ENCODE data around the gene MRRF. TPM values are rescaled to one million over a fixed set of nuclear protein-coding genes. Genes with fewer than 3 reads are reported as not detected.

MRRF gene
- total RNA-seq, 1 experiment from 2014 or later, result 67.3 TPM

GRCh38 chr9:122339579-122339978, 74.9 kb downstream of the MRRF start:
- no peak for DNase-seq

DNA sequence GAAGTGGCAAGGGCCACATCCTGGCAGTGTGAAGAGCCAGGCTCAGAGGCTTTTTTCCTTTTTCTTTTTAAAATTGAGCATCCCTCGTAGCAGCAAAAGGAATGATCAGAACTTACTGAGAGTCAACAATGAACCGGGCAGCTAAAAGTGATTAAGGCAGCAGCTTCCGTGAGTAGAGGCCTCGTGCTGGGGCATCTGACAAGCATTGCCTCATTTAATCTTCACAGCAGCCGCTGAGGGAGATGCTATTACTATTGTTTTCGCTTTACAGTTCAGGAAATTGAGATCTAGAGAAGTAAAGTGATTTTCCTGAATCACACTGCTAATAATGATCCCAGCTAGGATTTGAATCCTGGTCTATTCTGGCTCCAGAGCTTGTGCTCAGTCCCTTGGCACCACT, 75.5 kb downstream of the MRRF start:
- H3K9me2 ChIP-seq (replicated peaks; ENCODE audit: insufficient read depth, low read length), result no peaks in the 10 kb centered on the region

More at GRCh38 chr9:122339579-122339978, 74.9 kb downstream of the MRRF start:
- Histone ChIP-seq H2AFZ (ENCODE audit: low read length) (no peak overlapping the region), H3K4me1 (ENCODE audit: low read length) (peaks cover 11% of the 10 kb centered on the region), H4K20me1 (ENCODE audit: insufficient read depth, low read depth, low read length) (no peaks in the 10 kb centered on the region), H3K9me3 (ENCODE audit: low read length) (no peaks in the 10 kb centered on the region), H3K9ac (ENCODE audit: low read length) (no peak overlapping the region), H3K27ac (ENCODE audit: low read length) (no peak overlapping the region), H3K4me3 (ENCODE audit: low read length) (no peak overlapping the region), H3K27me3 (ENCODE audit: low read length) (peaks cover 2% of the 10 kb centered on the region; the same call in 1 of the 2 replicates), H3K9me2 (replicated peaks; ENCODE audit: insufficient read depth, low read length) (no peaks in the 10 kb centered on the region), H3K4me2 (ENCODE audit: low read depth, low read length, poor library complexity, severe bottlenecking) (no peak overlapping the region), H3K36me3 (ENCODE audit: insufficient read depth, low read length) (no peaks in the 10 kb centered on the region), H3K79me2 (ENCODE audit: low read length) (no peaks in the 10 kb centered on the region)

DNA sequence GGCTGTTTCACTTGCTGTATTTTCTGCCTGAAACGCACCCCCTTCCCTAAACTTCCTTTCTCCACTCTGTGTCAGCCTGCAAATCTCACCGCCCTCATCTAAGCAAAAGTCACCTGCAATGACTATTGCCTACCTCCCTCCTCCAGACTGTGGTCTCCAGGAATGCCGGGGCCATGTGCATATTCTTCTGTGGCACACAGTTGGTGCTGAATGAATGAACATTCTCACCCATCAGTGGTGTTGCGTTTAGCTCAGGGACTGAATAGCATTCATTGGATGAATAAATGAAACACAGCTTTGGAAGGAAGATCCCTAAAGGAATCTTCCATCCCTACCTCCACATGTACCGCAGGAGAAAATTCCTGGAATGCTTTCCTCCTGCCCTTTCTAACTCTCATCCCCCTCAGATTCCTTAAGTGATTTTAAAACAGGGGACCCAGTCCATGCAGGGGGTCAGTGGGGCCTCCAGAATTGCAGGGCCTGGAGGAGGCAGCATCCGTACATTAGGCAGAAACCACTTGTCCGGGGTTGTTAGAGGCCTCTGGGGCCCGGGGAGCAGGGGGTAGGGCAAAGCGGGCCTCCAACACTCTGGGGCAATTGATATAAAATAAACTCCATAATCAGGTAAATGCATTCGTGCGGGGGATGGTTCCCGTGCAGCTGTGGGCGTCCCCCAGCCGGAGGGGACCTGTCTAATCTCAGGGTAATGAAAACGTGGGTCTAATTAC, 77.8 kb downstream of the MRRF start:
- no peaks in the 10 kb centered on the region for H3K9me3 ChIP-seq (ENCODE audit: low read length)
- no peaks in the 10 kb centered on the region for H3K9me2 ChIP-seq (replicated peaks; ENCODE audit: insufficient read depth, low read length)
- no peaks in the 10 kb centered on the region for H3K36me3 ChIP-seq (ENCODE audit: insufficient read depth, low read length)
- H3K4me2 ChIP-seq (ENCODE audit: low read depth, low read length, poor library complexity, severe bottlenecking), result no peak overlapping the region
- H3K79me2 ChIP-seq (ENCODE audit: low read length), result no peaks in the 10 kb centered on the region
- no peak overlapping the region for H3K27ac ChIP-seq (ENCODE audit: low read length)
- no peak overlapping the region for H3K9ac ChIP-seq (ENCODE audit: low read length)
- H2AFZ ChIP-seq (ENCODE audit: low read length), result no peak overlapping the region
- no peak for DNase-seq
- H3K4me1 ChIP-seq (ENCODE audit: low read length), result peaks cover 11% of the 10 kb centered on the region
- peaks cover 2% of the 10 kb centered on the region; the same call in 1 of the 2 replicates for H3K27me3 ChIP-seq (ENCODE audit: low read length)
- H4K20me1 ChIP-seq (ENCODE audit: insufficient read depth, low read depth, low read length), result no peaks in the 10 kb centered on the region
- H3K4me3 ChIP-seq (ENCODE audit: low read length), result no peak overlapping the region

More for the DNA sequence above, 75.5 kb downstream of the MRRF start:
- no peak overlapping the region for H3K9ac ChIP-seq (ENCODE audit: low read length)
- H3K27me3 ChIP-seq (ENCODE audit: low read length), result peaks cover 2% of the 10 kb centered on the region; the same call in 1 of the 2 replicates
- H3K9me3 ChIP-seq (ENCODE audit: low read length), result no peaks in the 10 kb centered on the region
- H3K36me3 ChIP-seq (ENCODE audit: insufficient read depth, low read length), result no peaks in the 10 kb centered on the region
- H3K4me1 ChIP-seq (ENCODE audit: low read length), result peaks cover 11% of the 10 kb centered on the region
- H3K4me3 ChIP-seq (ENCODE audit: low read length), result no peak overlapping the region
- H2AFZ ChIP-seq (ENCODE audit: low read length), result no peak overlapping the region
- no peak overlapping the region for H3K27ac ChIP-seq (ENCODE audit: low read length)
- H4K20me1 ChIP-seq (ENCODE audit: insufficient read depth, low read depth, low read length), result no peaks in the 10 kb centered on the region
- no peaks in the 10 kb centered on the region for H3K79me2 ChIP-seq (ENCODE audit: low read length)
- no peak for DNase-seq
- no peak overlapping the region for H3K4me2 ChIP-seq (ENCODE audit: low read depth, low read length, poor library complexity, severe bottlenecking)

DNA sequence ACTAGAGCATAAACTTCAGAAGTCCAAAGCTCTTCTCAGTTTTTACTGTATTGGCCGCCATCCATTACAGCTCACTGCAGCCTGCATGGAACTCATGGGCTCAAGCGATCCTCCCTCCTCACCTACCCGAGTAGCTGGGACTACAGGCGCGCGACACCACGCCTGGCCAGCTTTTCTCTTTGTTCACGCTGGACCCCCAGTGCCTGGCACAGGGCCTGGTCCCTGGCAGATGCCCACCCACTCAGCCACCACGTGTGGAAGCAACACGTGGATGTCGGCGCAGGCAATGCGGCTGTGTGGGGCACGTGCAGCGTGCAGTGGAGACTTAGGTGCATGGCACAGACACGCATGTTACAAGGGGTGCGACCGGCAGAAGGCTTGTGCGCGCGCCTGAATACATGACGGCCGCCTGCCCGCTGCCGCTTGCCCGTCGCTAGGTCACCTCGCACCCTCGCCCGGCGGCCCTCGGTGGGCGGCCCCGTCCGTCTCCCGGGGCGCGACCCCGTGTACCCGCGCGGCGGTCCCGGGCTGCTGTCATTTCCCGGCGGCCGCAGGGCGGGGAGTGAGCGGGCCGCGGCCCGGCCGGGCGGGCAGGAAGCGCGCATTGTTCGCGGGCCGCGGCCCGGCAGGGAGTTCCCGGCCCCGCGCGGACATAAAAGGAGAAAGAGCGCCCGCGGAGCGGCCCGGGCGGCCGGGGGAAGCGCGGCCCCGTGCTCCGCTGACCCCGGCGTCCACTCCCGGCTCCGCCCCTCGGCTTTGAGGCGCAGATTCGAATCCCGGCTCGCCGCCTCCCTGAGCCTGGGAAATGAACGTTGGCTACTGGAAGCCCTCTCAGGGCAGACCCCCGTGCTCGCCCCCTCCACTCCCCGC, 82.0 kb downstream of the MRRF start:
- Histone ChIP-seq H3K4me2 (ENCODE audit: low read depth, low read length, poor library complexity, severe bottlenecking) (peak overlapping the region; percentile 73), H3K27me3 (ENCODE audit: low read length) (no peaks in the 10 kb centered on the region), H3K79me2 (ENCODE audit: low read length) (no peaks in the 10 kb centered on the region), H4K20me1 (ENCODE audit: insufficient read depth, low read depth, low read length) (no peaks in the 10 kb centered on the region), H2AFZ (ENCODE audit: low read length) (peak overlapping the region; percentile 70; the same call in 1 of the 2 replicates), H3K4me1 (ENCODE audit: low read length) (peaks cover 11% of the 10 kb centered on the region), H3K4me3 (ENCODE audit: low read length) (peak overlapping the region; percentile 70; the same call in 1 of the 2 replicates), H3K9me2 (replicated peaks; ENCODE audit: insufficient read depth, low read length) (no peaks in the 10 kb centered on the region), H3K27ac (ENCODE audit: low read length) (no peak overlapping the region), H3K9ac (ENCODE audit: low read length) (peak overlapping the region; percentile 67), H3K36me3 (ENCODE audit: insufficient read depth, low read length) (no peaks in the 10 kb centered on the region), H3K9me3 (ENCODE audit: low read length) (no peaks in the 10 kb centered on the region)
- DNase-seq, result peak; percentile 64

- Histone ChIP-seq H3K9me2 (replicated peaks; ENCODE audit: insufficient read depth, low read length) (no peaks in the 10 kb centered on the region), H3K36me3 (ENCODE audit: insufficient read depth, low read length) (no peaks in the 10 kb centered on the region), H3K4me1 (ENCODE audit: low read length) (peaks cover 11% of the 10 kb centered on the region), H3K9ac (ENCODE audit: low read length) (peak overlapping the region; percentile 67), H3K27me3 (ENCODE audit: low read length) (no peaks in the 10 kb centered on the region), H3K9me3 (ENCODE audit: low read length) (no peaks in the 10 kb centered on the region), H3K4me3 (ENCODE audit: low read length) (peak overlapping the region; percentile 70; the same call in 1 of the 2 replicates), H2AFZ (ENCODE audit: low read length) (peak overlapping the region; percentile 69; the same call in 1 of the 2 replicates), H3K27ac (ENCODE audit: low read length) (no peak overlapping the region), H3K4me2 (ENCODE audit: low read depth, low read length, poor library complexity, severe bottlenecking) (peak overlapping the region; percentile 73), H3K79me2 (ENCODE audit: low read length) (no peaks in the 10 kb centered on the region), H4K20me1 (ENCODE audit: insufficient read depth, low read depth, low read length) (no peaks in the 10 kb centered on the region)
- DNase-seq, result peak; percentile 54
Measured at GRCh38 chr9:122347348-122348287, 82.9 kb downstream of the MRRF start.

- no peaks in the 10 kb centered on the region for H4K20me1 ChIP-seq (ENCODE audit: insufficient read depth, low read depth, low read length)
- H3K27me3 ChIP-seq (ENCODE audit: low read length), result no peaks in the 10 kb centered on the region
- no peaks in the 10 kb centered on the region for H3K79me2 ChIP-seq (ENCODE audit: low read length)
- no peaks in the 10 kb centered on the region for H3K36me3 ChIP-seq (ENCODE audit: insufficient read depth, low read length)
- H3K9me2 ChIP-seq (replicated peaks; ENCODE audit: insufficient read depth, low read length), result no peaks in the 10 kb centered on the region
- H3K27ac ChIP-seq (ENCODE audit: low read length), result no peak overlapping the region
- no peak overlapping the region for H2AFZ ChIP-seq (ENCODE audit: low read length)
- no peak overlapping the region for H3K4me2 ChIP-seq (ENCODE audit: low read depth, low read length, poor library complexity, severe bottlenecking)
- no peaks in the 10 kb centered on the region for H3K9me3 ChIP-seq (ENCODE audit: low read length)
- DNase-seq, result no peak
- no peak overlapping the region for H3K4me3 ChIP-seq (ENCODE audit: low read length)
- no peak overlapping the region for H3K9ac ChIP-seq (ENCODE audit: low read length)
- peaks cover 11% of the 10 kb centered on the region for H3K4me1 ChIP-seq (ENCODE audit: low read length)
Measured at GRCh38 chr9:122348288-122348777, 83.7 kb downstream of the MRRF start.

DNA sequence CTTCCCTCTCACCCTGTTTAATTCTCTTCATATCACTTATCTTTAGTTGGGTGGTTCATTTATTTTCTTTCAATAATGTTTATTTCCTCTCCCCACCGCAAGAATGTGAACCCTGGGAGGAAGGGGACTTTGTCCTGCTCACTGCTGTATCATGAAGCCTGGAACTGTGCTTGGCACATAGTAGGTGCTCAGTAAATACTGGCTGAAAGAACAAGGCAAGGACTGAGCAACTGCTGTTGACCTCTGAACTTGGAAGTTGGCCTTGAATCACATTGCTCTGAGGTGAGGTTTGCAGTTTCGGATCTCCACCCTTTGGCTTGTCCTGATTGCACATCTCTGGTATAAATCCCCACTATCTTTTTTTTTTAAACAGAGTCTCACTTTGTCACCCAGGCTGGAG, 84.1 kb downstream of the MRRF start:
- no peak overlapping the region for H3K9ac ChIP-seq (ENCODE audit: low read length)
- H3K9me3 ChIP-seq (ENCODE audit: low read length), result no peaks in the 10 kb centered on the region
- DNase-seq, result no peak
- no peak overlapping the region for H3K4me2 ChIP-seq (ENCODE audit: low read depth, low read length, poor library complexity, severe bottlenecking)
- H3K4me1 ChIP-seq (ENCODE audit: low read length), result peaks cover 11% of the 10 kb centered on the region
- no peaks in the 10 kb centered on the region for H3K27me3 ChIP-seq (ENCODE audit: low read length)
- no peak overlapping the region for H3K27ac ChIP-seq (ENCODE audit: low read length)
- no peaks in the 10 kb centered on the region for H3K79me2 ChIP-seq (ENCODE audit: low read length)
- no peak overlapping the region for H3K4me3 ChIP-seq (ENCODE audit: low read length)
- H4K20me1 ChIP-seq (ENCODE audit: insufficient read depth, low read depth, low read length), result no peaks in the 10 kb centered on the region
- H3K9me2 ChIP-seq (replicated peaks; ENCODE audit: insufficient read depth, low read length), result no peaks in the 10 kb centered on the region
- no peaks in the 10 kb centered on the region for H3K36me3 ChIP-seq (ENCODE audit: insufficient read depth, low read length)
- no peak overlapping the region for H2AFZ ChIP-seq (ENCODE audit: low read length)
